A204.1 (cell line): ENCODE data around the gene CTLA4.

ENCODE experiments used
- FAIRE-seq: peaks from 2 replicates; lab custom pipeline; 2012; peaks lifted over from hg19 to GRCh38; lab: Jason Lieb, UNC

CTLA4 gene

GRCh38 chr2:203892207-203892606, 24.6 kb downstream of the CTLA4 start:
- no peak for FAIRE-seq

- FAIRE-seq, result no peak
Measured at GRCh38 chr2:203893401-203893800, 25.8 kb downstream of the CTLA4 start.

- FAIRE-seq, result no peak
Measured at GRCh38 chr2:203893840-203894239, 26.3 kb downstream of the CTLA4 start.

GRCh38 chr2:203894262-203894661, 26.7 kb downstream of the CTLA4 start:
- FAIRE-seq, result no peak

GRCh38 chr2:203897544-203897943, 30.0 kb downstream of the CTLA4 start:
- no peak for FAIRE-seq

GRCh38 chr2:203898657-203899056, 31.1 kb downstream of the CTLA4 start:
- FAIRE-seq, result no peak

- no peak for FAIRE-seq
Measured at GRCh38 chr2:203900253-203900652, 32.7 kb downstream of the CTLA4 start.

- no peak for FAIRE-seq
Measured at GRCh38 chr2:203904022-203904421, 36.5 kb downstream of the CTLA4 start.

GRCh38 chr2:203905656-203906055, 38.1 kb downstream of the CTLA4 start:
- no peak for FAIRE-seq

- FAIRE-seq, result no peak
Measured at GRCh38 chr2:203908066-203908796, 40.7 kb downstream of the CTLA4 start.

GRCh38 chr2:203908797-203909185, 41.2 kb downstream of the CTLA4 start:
- FAIRE-seq, result no peak

GRCh38 chr2:203909261-203909967, 41.8 kb downstream of the CTLA4 start:
- FAIRE-seq, result peak; percentile 76

- no peak for FAIRE-seq
Measured at GRCh38 chr2:203909974-203910373, 42.4 kb downstream of the CTLA4 start.

GRCh38 chr2:203913947-203914346, 46.4 kb downstream of the CTLA4 start:
- no peak for FAIRE-seq

GRCh38 chr2:203914546-203915182, 47.1 kb downstream of the CTLA4 start:
- no peak for FAIRE-seq

GRCh38 chr2:203915256-203915655, 47.7 kb downstream of the CTLA4 start:
- FAIRE-seq, result no peak

- no peak for FAIRE-seq
Measured at GRCh38 chr2:203916756-203917155, 49.2 kb downstream of the CTLA4 start.

GRCh38 chr2:203918264-203918663, 50.7 kb downstream of the CTLA4 start:
- FAIRE-seq, result no peak

- no peak for FAIRE-seq
Measured at GRCh38 chr2:203918839-203919238, 51.3 kb downstream of the CTLA4 start.
